Measurements from ENCODE around the gene ARHGAP15. TPM values are rescaled to one million over a fixed set of nuclear protein-coding genes. Genes with fewer than 3 reads are reported as not detected.

The ARHGAP15 gene
- total and polyA plus RNA-seq, 3 donors from 2014 or later = 2.2 to 15.0 (median 7.7) TPM

DNA sequence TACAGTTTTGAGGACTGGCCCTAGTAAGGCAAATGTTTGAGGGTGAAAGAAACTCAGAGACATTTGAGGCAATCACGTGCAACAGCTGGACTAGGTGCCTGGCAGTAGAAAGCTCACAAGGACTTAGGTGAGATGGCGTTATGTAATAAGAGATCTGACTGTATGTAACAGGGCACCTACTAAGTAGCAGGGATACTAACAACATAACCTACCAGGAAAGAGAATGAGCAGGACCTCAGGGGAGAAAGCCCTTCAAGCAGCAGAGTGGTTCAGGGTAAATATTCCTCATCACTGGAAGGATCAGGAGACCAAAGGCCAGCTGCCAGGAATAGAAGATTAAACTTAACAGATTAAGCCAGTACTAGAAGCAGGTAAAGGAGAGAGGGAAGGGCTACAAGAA, 53.4 kb downstream of the ARHGAP15 start:
- no peak overlapping the region for H3K27ac ChIP-seq
- H3K9me3 ChIP-seq = no peaks in the 10 kb centered on the region
- no peak overlapping the region for H3K4me3 ChIP-seq
- no peaks in the 10 kb centered on the region for H3K4me1 ChIP-seq
- no peak for DNase-seq
- 96 to 97% methylated on average over 2 of the region's 2 CpGs for WGBS, 2 donors
- intact Hi-C loops (cut with DNase I; ENCODE audit: low total_unique reads) = no loop called here
- no peaks in the 10 kb centered on the region for H3K27me3 ChIP-seq
- H3K36me3 ChIP-seq (ENCODE audit: low read depth, missing control alignments) = no peaks in the 10 kb centered on the region
- no peak for TF ChIP-seq POLR2A (IDR thresholded peaks at IDR 0.05)
- TF ChIP-seq, protein P1, sequence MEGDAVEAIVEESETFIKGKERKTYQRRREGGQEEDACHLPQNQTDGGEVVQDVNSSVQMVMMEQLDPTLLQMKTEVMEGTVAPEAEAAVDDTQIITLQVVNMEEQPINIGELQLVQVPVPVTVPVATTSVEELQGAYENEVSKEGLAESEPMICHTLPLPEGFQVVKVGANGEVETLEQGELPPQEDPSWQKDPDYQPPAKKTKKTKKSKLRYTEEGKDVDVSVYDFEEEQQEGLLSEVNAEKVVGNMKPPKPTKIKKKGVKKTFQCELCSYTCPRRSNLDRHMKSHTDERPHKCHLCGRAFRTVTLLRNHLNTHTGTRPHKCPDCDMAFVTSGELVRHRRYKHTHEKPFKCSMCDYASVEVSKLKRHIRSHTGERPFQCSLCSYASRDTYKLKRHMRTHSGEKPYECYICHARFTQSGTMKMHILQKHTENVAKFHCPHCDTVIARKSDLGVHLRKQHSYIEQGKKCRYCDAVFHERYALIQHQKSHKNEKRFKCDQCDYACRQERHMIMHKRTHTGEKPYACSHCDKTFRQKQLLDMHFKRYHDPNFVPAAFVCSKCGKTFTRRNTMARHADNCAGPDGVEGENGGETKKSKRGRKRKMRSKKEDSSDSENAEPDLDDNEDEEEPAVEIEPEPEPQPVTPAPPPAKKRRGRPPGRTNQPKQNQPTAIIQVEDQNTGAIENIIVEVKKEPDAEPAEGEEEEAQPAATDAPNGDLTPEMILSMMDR (IDR thresholded peaks at IDR 0.05) = no peak

- intact Hi-C loops (cut with DNase I; ENCODE audit: low total_unique reads) = no loop called here
- no peaks in the 10 kb centered on the region for H3K4me1 ChIP-seq
- H3K36me3 ChIP-seq (ENCODE audit: low read depth, missing control alignments) = no peaks in the 10 kb centered on the region
- no peak for DNase-seq
- no peak overlapping the region for H3K4me3 ChIP-seq
- no peak overlapping the region for H3K27ac ChIP-seq
- WGBS, 2 donors = 85 to 90% methylated on average over 5 of the region's 5 CpGs
- H3K9me3 ChIP-seq = no peaks in the 10 kb centered on the region
- no peak for TF ChIP-seq POLR2A (IDR thresholded peaks at IDR 0.05)
- TF ChIP-seq, protein P1 (IDR thresholded peaks at IDR 0.05) = no peak
- no peaks in the 10 kb centered on the region for H3K27me3 ChIP-seq
These were observed 54.7 kb downstream of the ARHGAP15 start for GRCh38 chr2:143183804-143184463.

GRCh38 chr2:143186876-143187275, 57.7 kb downstream of the ARHGAP15 start:
- DNase-seq = no peak
- H3K4me3 ChIP-seq = no peak overlapping the region
- no peaks in the 10 kb centered on the region for H3K9me3 ChIP-seq
- no peak for TF ChIP-seq POLR2A (IDR thresholded peaks at IDR 0.05)
- TF ChIP-seq, protein P1 (IDR thresholded peaks at IDR 0.05) = no peak
- H3K27me3 ChIP-seq = no peaks in the 10 kb centered on the region
- WGBS, 2 donors = 71 to 92% methylated on average over 3 of the region's 3 CpGs
- H3K27ac ChIP-seq = no peak overlapping the region
- intact Hi-C loops (cut with DNase I; ENCODE audit: low total_unique reads) = no loop called here
- H3K4me1 ChIP-seq = no peaks in the 10 kb centered on the region
- no peaks in the 10 kb centered on the region for H3K36me3 ChIP-seq (ENCODE audit: low read depth, missing control alignments)

GRCh38 chr2:143190431-143190830, 61.2 kb downstream of the ARHGAP15 start:
- H3K4me1 ChIP-seq = no peaks in the 10 kb centered on the region
- no peaks in the 10 kb centered on the region for H3K27me3 ChIP-seq
- H3K36me3 ChIP-seq (ENCODE audit: low read depth, missing control alignments) = no peaks in the 10 kb centered on the region
- no peak overlapping the region for H3K4me3 ChIP-seq
- DNase-seq = no peak
- WGBS, 2 donors = 78 to 82% methylated on average over 3 of the region's 3 CpGs
- H3K27ac ChIP-seq = no peak overlapping the region
- intact Hi-C loops (cut with DNase I; ENCODE audit: low total_unique reads) = no loop called here
- H3K9me3 ChIP-seq = no peaks in the 10 kb centered on the region
- TF ChIP-seq, protein P1 (IDR thresholded peaks at IDR 0.05) = no peak
- no peak for TF ChIP-seq POLR2A (IDR thresholded peaks at IDR 0.05)

GRCh38 chr2:143192106-143192505, 62.9 kb downstream of the ARHGAP15 start:
- H3K27ac ChIP-seq = no peak overlapping the region
- intact Hi-C loops (cut with DNase I; ENCODE audit: low total_unique reads) = no loop called here
- 90 to 91% methylated on average over 1 of the region's 1 CpG for WGBS, 2 donors
- H3K4me1 ChIP-seq = no peaks in the 10 kb centered on the region
- no peaks in the 10 kb centered on the region for H3K9me3 ChIP-seq
- H3K27me3 ChIP-seq = no peaks in the 10 kb centered on the region
- no peak overlapping the region for H3K4me3 ChIP-seq
- TF ChIP-seq POLR2A (IDR thresholded peaks at IDR 0.05) = no peak
- DNase-seq = no peak
- H3K36me3 ChIP-seq (ENCODE audit: low read depth, missing control alignments) = no peaks in the 10 kb centered on the region
